Body of pancreas (tissue), 4 donors: ENCODE measurements around the gene CEP164. TPM values are rescaled to one million over a fixed set of nuclear protein-coding genes. Genes with fewer than 3 reads are reported as not detected.

Experiments used
- ATAC-seq: fragments of 150-250 bp; one replicate; pipeline ENCODE4 v1.9.1; 2016
- DNase-seq, 4 donors: peaks; one replicate each; pipeline ENCODE4 v3.0.0-alpha.2; 2019
- H3K27ac ChIP-seq, 4 donors: fragments of 200-600 bp; sonication (generic); 1 replicate in 3 of 4; 2 replicates in 1 of 4; pipeline versions ENCODE4 v1.5.1 to v1.6.1; 2016 to 2019; ENCODE audit warnings: mild to moderate bottlenecking in 1 of 4, mixed read lengths in 1 of 4, moderate library complexity in 1 of 4
- H3K27me3 ChIP-seq, 2 donors: fragments of 200-600 bp; sonication (generic); one replicate each; pipeline ENCODE4 v1.6.0; 2016; ENCODE audit warnings: mild to moderate bottlenecking in 1 of 2
- H3K36me3 ChIP-seq, 2 donors: fragments of 200-600 bp; sonication (generic); replicated peaks in 1 of 2; 2 replicates each; pipeline ENCODE4 v1.5.1; 2016; ENCODE audit warnings: low read depth in 2 of 2; ENCODE audit not compliant: insufficient read depth in 1 of 2
- H3K4me1 ChIP-seq: fragments of 200-600 bp; sonication (generic); one replicate; pipeline ENCODE4 v1.6.0; 2016
- H3K4me3 ChIP-seq, 2 donors: fragments of 200-600 bp; sonication (generic); 1 replicate in 1 of 2; 2 replicates in 1 of 2; pipeline ENCODE4 v1.5.1; 2016 to 2019
- H3K9me3 ChIP-seq, 3 donors: fragments of 200-600 bp; sonication (generic); 1 replicate in 2 of 3; 2 replicates in 1 of 3; pipeline ENCODE4 v1.5.1; 2016
- CTCF ChIP-seq, 7 experiments: fragments of 450-650 bp in 4 of 7; fragments of 200-600 bp in 3 of 7; sonication (generic) in 3 of 7; IDR thresholded peaks; one replicate each; pipeline ENCODE4 v1.5.1; 2016 to 2019; ENCODE audit warnings: antibody characterized with exemption in 7 of 7
- POLR2A ChIP-seq, 3 donors: fragments of 450-650 bp; IDR thresholded peaks; one replicate each; pipeline ENCODE4 v1.6.1; 2016; ENCODE audit warnings: antibody characterized with exemption in 3 of 3, mild to moderate bottlenecking in 2 of 3
- WGBS, 2 donors: methylation state at CpG; one replicate each; pipeline ENCODE4 v1.1.5; 2017; 5-methylcytosine and 5-hydroxymethylcytosine counted together
- intact Hi-C: fragments of 100-400 bp; cut with DNase I; formaldehyde crosslinking; loops from one replicate; pipeline ENCODE4 v1.15.1; 2023
- total RNA-seq, 2 donors: library from RNA; depleted of rRNA; stranded (reverse); fragments of >200 nt; gene quantifications; one replicate each; pipeline ENCODE4 v1.1.0, GENCODE V29; 2016

Gene CEP164
- total RNA-seq, 2 donors from 2014 or later = 29.1 to 45.8 TPM

- TF ChIP-seq POLR2A (IDR thresholded peaks at IDR 0.05) = no peak
- no peak for TF ChIP-seq CTCF (IDR thresholded peaks at IDR 0.05)
- 25 to 35% methylated on average over 1 of the region's 1 CpG for WGBS, 2 donors
- ATAC-seq (peak; percentile 67), DNase-seq (peak in 3 of 4 donors; percentile 60 to 80 (median 77))
- no peaks in the 10 kb centered on the region for H3K27me3 ChIP-seq
- intact Hi-C loops = no loop called here
- no peak overlapping the region for H3K4me3 ChIP-seq
- H3K27ac ChIP-seq = peak overlapping the region in 3 of 4 donors; percentile 52 to 72 (median 62)
- peaks cover 0 to 3% of the 10 kb centered on the region in 2 donors for H3K36me3 ChIP-seq
- peaks cover 70% of the 10 kb centered on the region for H3K4me1 ChIP-seq
- no peaks in the 10 kb centered on the region for H3K9me3 ChIP-seq
Observed at GRCh38 chr11:117289795-117290194, 37.9 kb upstream of the CEP164 start.

- no peaks in the 10 kb centered on the region for H3K9me3 ChIP-seq
- H3K4me1 ChIP-seq = peaks cover 70% of the 10 kb centered on the region
- ATAC-seq (peak; percentile 71), DNase-seq (peak; percentile 63 to 78 (median 70))
- H3K27ac ChIP-seq = peak within 1 kb of the TSS; percentile 15 to 72 (median 57)
- H3K4me3 ChIP-seq = no peak within 1 kb of the TSS
- no peaks in the 10 kb centered on the region for H3K27me3 ChIP-seq
- TF ChIP-seq POLR2A (IDR thresholded peaks at IDR 0.05) = peak in 1 of 3 donors; percentile 14
- TF ChIP-seq CTCF (IDR thresholded peaks at IDR 0.05) = no peak
- intact Hi-C loops = no loop called here
- WGBS, 2 donors = 29 to 35% methylated on average over 8 of the region's 8 CpGs
- peaks cover 0 to 6% of the 10 kb centered on the region in 2 donors for H3K36me3 ChIP-seq
Observed at GRCh38 chr11:117290809-117291396, 36.8 kb upstream of the CEP164 start, which contains the start of gene BACE1-AS. BACE1-AS (plus strand) TSS chr11:117291346.

GRCh38 chr11:117292616-117293015 lies 35.0 kb upstream of the CEP164 start:
- no peak for DNase-seq
- no peak for TF ChIP-seq CTCF (IDR thresholded peaks at IDR 0.05)
- no peak for TF ChIP-seq POLR2A (IDR thresholded peaks at IDR 0.05)
- ATAC-seq = no peak
- Histone ChIP-seq H3K27me3 (no peaks in the 10 kb centered on the region), H3K27ac (peak overlapping the region in 3 of 4 donors; percentile 2 to 72 (median 42)), H3K4me1 (peaks cover 76% of the 10 kb centered on the region), H3K36me3 (peaks cover 0 to 6% of the 10 kb centered on the region in 2 donors), H3K4me3 (no peak overlapping the region), H3K9me3 (no peaks in the 10 kb centered on the region)
- 65 to 80% methylated on average over 2 of the region's 2 CpGs for WGBS, 2 donors
- intact Hi-C loops = no loop called here

GRCh38 chr11:117295438-117296137 lies 32.1 kb upstream of the CEP164 start:
- TF ChIP-seq POLR2A (IDR thresholded peaks at IDR 0.05) (no peak), CTCF (IDR thresholded peaks at IDR 0.05) (no peak)
- intact Hi-C loops = no loop called here
- DNase-seq (peak in 2 of 4 donors; percentile 49 to 58), ATAC-seq (no peak)
- Histone ChIP-seq H3K27ac (peak overlapping the region; percentile 25 to 89 (median 88)), H3K4me1 (peaks cover 76% of the 10 kb centered on the region), H3K27me3 (no peaks in the 10 kb centered on the region), H3K4me3 (no peak overlapping the region), H3K36me3 (peaks cover 0 to 6% of the 10 kb centered on the region in 2 donors), H3K9me3 (no peaks in the 10 kb centered on the region)
- 34 to 37% methylated on average over 5 to 9 of the region's 9 CpGs for WGBS, 2 donors
